Smooth muscle cell (in vitro differentiated cells): ENCODE results near the gene FMN2. TPM values are rescaled to one million over a fixed set of nuclear protein-coding genes. Genes with fewer than 3 reads are reported as not detected.

Source experiments
- DNase-seq: peaks from one replicate; lab custom pipeline; 2025; ENCODE audit not compliant: unreplicated experiment; lab: John Stamatoyannopoulos, UW
- H2AFZ ChIP-seq: fragments of 200-600 bp; sonication (generic); 2 replicates; pipeline ENCODE4 v1.6.0; 2016; ENCODE audit warnings: antibody characterized with exemption, low read depth, mild to moderate bottlenecking
- H3F3A ChIP-seq: fragments of 200-600 bp; sonication (generic); 2 replicates; pipeline ENCODE4 v1.6.0; 2017; ENCODE audit warnings: antibody characterized with exemption, low read depth
- H3K27ac ChIP-seq: fragments of 200-600 bp; sonication (generic); 2 replicates; pipeline ENCODE4 v1.5.1; 2016; ENCODE audit warnings: low read depth, mild to moderate bottlenecking
- H3K27me3 ChIP-seq: fragments of 200-600 bp; sonication (generic); 2 replicates; pipeline ENCODE4 v1.6.1; 2016; ENCODE audit warnings: low read depth, mild to moderate bottlenecking
- H3K36me3 ChIP-seq: fragments of 200-600 bp; sonication (generic); 2 replicates; pipeline ENCODE4 v1.5.1; 2016; ENCODE audit warnings: low read depth
- H3K4me1 ChIP-seq: fragments of 200-600 bp; sonication (generic); 2 replicates; pipeline ENCODE4 v1.5.1; 2016; ENCODE audit warnings: low read depth
- H3K4me2 ChIP-seq: fragments of 200-600 bp; sonication (generic); 2 replicates; pipeline ENCODE4 v1.6.0; 2016; ENCODE audit warnings: mild to moderate bottlenecking
- H3K4me3 ChIP-seq: fragments of 200-600 bp; sonication (generic); 2 replicates; pipeline ENCODE4 v1.5.1; 2016; ENCODE audit warnings: mild to moderate bottlenecking
- H3K79me2 ChIP-seq: fragments of 200-600 bp; sonication (generic); 2 replicates; pipeline ENCODE4 v1.6.0; 2016; ENCODE audit warnings: low read depth, mild to moderate bottlenecking
- H3K9ac ChIP-seq: fragments of 200-600 bp; sonication (generic); 2 replicates; pipeline ENCODE4 v1.6.0; 2016; ENCODE audit warnings: low read depth
- H3K9me3 ChIP-seq: fragments of 200-600 bp; sonication (generic); replicated peaks from 2 replicates; pipeline ENCODE4 v1.5.1; 2016; ENCODE audit warnings: low read depth
- H4K20me1 ChIP-seq: fragments of 200-600 bp; sonication (generic); 2 replicates; pipeline ENCODE4 v1.6.0; 2016; ENCODE audit warnings: low read depth
- CTCF ChIP-seq: fragments of 200-600 bp; sonication (generic); IDR thresholded peaks from 2 replicates; pipeline ENCODE4 v1.5.1; 2017; ENCODE audit warnings: borderline replicate concordance, mild to moderate bottlenecking, antibody characterized with exemption; ENCODE audit not compliant: insufficient read depth, poor library complexity, severe bottlenecking
- WGBS: methylation state at CpG from one replicate; pipeline ENCODE4 v1.1.7; 2016; ENCODE audit warnings: low lambda C conversion rate; 5-methylcytosine and 5-hydroxymethylcytosine counted together
- polyA plus RNA-seq: library from polyadenylated mRNA; unstranded; fragments of >200 nt; fragmentation: Nextera tagmentation; extraction: Ambion mirVana; gene quantifications from 2 replicates; pipeline ENCODE4 v1.2.1, GENCODE V29; 2016
- total RNA-seq: library from RNA; depleted of rRNA; stranded (reverse); fragments of >200 nt; gene quantifications from 2 replicates; pipeline ENCODE4 v1.2.3, GENCODE V29; 2014

FMN2 gene
- total and polyA plus RNA-seq, 2 experiments from 2014 or later, result 1.9 to 6.2 TPM

GRCh38 chr1:240308096-240308495, 216.4 kb downstream of the FMN2 start:
- Histone ChIP-seq H3K4me3 (no peak overlapping the region), H3K9ac (no peak overlapping the region), H3K27me3 (no peaks in the 10 kb centered on the region), H3K36me3 (no peaks in the 10 kb centered on the region), H4K20me1 (no peaks in the 10 kb centered on the region), H3F3A (no peaks in the 10 kb centered on the region), H3K9me3 (no peaks in the 10 kb centered on the region), H3K4me1 (peaks cover 26% of the 10 kb centered on the region), H3K79me2 (no peaks in the 10 kb centered on the region), H3K4me2 (no peak overlapping the region), H3K27ac (no peak overlapping the region), H2AFZ (no peak overlapping the region)
- TF ChIP-seq CTCF, result no peak
- no peak for DNase-seq
- WGBS, result 62% methylated on average over 3 of the region's 3 CpGs

GRCh38 chr1:240309769-240310168, 218.1 kb downstream of the FMN2 start:
- no peak for DNase-seq
- peaks cover 26% of the 10 kb centered on the region for H3K4me1 ChIP-seq
- no peaks in the 10 kb centered on the region for H4K20me1 ChIP-seq
- H3F3A ChIP-seq, result no peaks in the 10 kb centered on the region
- no peak for TF ChIP-seq CTCF
- no peak overlapping the region for H2AFZ ChIP-seq
- no peaks in the 10 kb centered on the region for H3K9me3 ChIP-seq
- peak overlapping the region; percentile 58 for H3K27ac ChIP-seq
- H3K9ac ChIP-seq, result no peak overlapping the region
- 77% methylated on average over 4 of the region's 4 CpGs for WGBS
- H3K27me3 ChIP-seq, result no peaks in the 10 kb centered on the region
- H3K79me2 ChIP-seq, result no peaks in the 10 kb centered on the region
- H3K4me2 ChIP-seq, result peak overlapping the region; percentile 47
- H3K4me3 ChIP-seq, result no peak overlapping the region
- H3K36me3 ChIP-seq, result no peaks in the 10 kb centered on the region

- 38% methylated on average over 1 of the region's 1 CpG for WGBS
- no peaks in the 10 kb centered on the region for H3K36me3 ChIP-seq
- peaks cover 22% of the 10 kb centered on the region for H3K4me1 ChIP-seq
- no peak overlapping the region for H2AFZ ChIP-seq
- peak overlapping the region; percentile 58 for H3K27ac ChIP-seq
- TF ChIP-seq CTCF, result no peak
- no peaks in the 10 kb centered on the region for H3K79me2 ChIP-seq
- H4K20me1 ChIP-seq, result no peaks in the 10 kb centered on the region
- DNase-seq, result no peak
- H3K4me3 ChIP-seq, result no peak overlapping the region
- H3K9ac ChIP-seq, result no peak overlapping the region
- no peaks in the 10 kb centered on the region for H3K9me3 ChIP-seq
- H3K4me2 ChIP-seq, result peak overlapping the region; percentile 47
- H3K27me3 ChIP-seq, result no peaks in the 10 kb centered on the region
- H3F3A ChIP-seq, result no peaks in the 10 kb centered on the region
Observed at GRCh38 chr1:240310226-240310925, 218.7 kb downstream of the FMN2 start.

GRCh38 chr1:240312872-240313271, 221.2 kb downstream of the FMN2 start:
- Histone ChIP-seq H3K36me3 (no peaks in the 10 kb centered on the region), H3K27me3 (no peaks in the 10 kb centered on the region), H3F3A (no peaks in the 10 kb centered on the region), H3K27ac (peak overlapping the region; percentile 59), H3K4me1 (peaks cover 22% of the 10 kb centered on the region), H3K9me3 (no peaks in the 10 kb centered on the region), H3K79me2 (no peaks in the 10 kb centered on the region), H3K4me3 (no peak overlapping the region), H4K20me1 (no peaks in the 10 kb centered on the region), H3K4me2 (peak overlapping the region; percentile 68), H3K9ac (peak overlapping the region; percentile 9), H2AFZ (no peak overlapping the region)
- 23% methylated on average over 3 of the region's 3 CpGs for WGBS
- TF ChIP-seq CTCF, result no peak
- no peak for DNase-seq
